Measurements from ENCODE around the gene ZNF823.
"Not testable (repeated sequence)": the region's sequence is repeated elsewhere in the genome, so short reads cannot be mapped to it uniquely, and the experiment has no call there.

The ZNF823 gene

DNA sequence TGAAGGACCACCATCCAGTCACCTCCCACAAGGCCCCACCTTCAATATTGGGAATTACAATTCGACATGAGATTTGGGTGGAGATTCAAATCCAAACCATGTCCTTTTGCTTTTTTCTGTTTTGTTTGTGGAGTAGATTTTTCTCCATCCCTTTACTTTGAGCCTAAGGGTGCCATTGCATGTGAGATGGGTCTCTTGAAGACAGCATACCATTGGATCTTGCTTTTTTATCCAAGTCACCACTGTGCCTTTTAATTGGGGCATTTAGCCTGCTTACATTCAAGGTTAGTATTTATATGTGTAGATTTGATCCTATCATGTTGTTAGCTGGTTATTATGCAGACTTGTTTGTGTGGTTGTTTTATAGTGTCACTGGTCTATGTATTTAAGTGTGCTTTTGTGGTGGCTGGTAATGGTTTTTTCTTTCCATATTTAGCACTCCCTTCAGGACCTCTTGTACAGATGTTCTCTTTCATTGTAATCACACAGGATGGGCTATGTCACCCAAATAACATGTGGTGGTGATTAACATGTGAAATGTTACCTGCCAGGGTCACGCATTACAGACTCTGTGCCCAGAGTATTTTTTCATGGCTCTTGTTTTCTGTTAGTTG, 58.0 kb downstream of the ZNF823 start:
- DNase-seq (ENCODE audit: low read depth) = no peak

DNA sequence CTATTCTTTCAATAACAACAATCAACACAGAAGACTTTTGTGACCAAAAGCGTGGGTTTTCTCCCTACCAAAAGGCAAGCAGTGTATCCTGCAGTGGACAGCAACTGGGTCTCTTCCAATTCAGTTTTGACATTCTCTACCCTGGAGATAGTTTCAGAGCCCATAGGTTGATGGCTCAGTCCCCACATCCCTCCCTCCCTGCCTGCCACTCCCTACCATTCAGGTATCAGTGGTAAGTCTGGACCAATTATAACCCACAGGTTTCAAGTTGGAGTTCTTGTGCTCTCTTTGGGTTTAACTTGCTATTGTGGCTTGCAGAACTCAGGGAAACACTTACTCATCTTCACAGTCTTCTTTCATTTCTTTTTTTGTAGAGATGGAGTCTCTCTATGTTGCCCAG, 60.2 kb downstream of the ZNF823 start:
- DNase-seq (ENCODE audit: low read depth) = no peak

DNA sequence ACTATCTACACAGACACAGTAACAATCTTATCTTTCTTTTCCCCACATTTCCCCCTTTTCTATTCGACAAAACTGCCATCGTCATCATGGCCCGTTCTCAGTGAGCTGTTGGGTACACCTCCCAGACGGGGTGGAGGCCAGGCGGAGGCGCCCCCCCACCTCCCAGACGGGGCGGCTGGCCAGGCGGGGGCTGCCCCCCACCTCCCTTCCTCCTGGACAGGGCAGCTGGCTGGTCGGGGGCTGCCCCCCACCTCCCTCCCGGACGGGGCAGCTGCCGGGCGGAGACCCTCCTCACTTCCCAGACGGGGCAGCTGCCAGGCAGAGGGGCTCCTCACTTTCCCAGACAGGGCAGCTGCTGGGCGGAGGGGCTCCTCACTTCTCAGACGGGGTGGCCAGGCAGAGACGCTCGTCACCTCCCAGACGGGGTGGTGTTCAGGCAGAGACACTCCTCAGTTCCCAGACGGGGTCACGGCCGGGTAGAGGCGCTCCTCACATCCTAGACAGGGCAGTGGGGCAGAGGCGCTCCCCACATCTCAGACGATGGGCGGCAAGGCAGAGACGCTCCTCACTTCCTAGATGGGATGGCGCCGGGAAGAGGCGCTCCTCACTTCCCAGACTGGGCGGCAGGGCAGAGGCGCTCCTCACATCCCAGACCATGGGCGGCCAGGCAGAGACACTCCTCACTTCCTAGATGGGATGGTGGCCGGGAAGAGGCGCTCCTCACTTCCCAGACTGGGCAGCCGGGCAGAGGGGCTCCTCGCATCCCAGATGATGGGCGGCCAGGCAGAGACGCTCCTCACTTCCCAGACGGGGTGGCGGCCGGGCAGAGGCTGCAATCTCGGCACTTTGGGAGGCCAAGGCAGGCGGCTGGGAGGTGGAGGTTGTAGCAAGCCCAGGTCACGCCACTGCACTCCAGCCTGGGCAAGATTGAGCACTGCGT, 61.8 kb downstream of the ZNF823 start:
- not testable (repeated sequence) for DNase-seq (ENCODE audit: low read depth)

DNA sequence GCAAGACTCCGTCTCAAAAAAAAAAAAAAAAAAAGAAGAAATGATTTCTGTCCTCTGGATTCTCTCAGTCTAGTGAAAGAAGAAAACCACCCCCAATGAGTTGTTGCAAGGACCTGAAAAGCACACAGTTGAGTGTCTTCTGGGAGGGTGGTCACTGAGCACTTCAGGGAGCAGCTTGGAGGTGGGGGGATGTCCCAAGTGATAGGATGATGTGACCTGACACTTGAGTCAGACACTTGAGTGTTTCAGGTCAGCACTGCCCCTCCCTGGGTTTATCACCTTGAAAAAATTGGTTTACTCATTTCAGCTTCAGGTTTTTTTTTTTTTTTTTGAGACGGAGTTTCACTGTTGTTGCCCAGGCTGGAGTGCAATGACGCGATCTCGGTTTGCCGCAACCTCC, 63.2 kb downstream of the ZNF823 start:
- DNase-seq (ENCODE audit: low read depth) = no peak

DNA sequence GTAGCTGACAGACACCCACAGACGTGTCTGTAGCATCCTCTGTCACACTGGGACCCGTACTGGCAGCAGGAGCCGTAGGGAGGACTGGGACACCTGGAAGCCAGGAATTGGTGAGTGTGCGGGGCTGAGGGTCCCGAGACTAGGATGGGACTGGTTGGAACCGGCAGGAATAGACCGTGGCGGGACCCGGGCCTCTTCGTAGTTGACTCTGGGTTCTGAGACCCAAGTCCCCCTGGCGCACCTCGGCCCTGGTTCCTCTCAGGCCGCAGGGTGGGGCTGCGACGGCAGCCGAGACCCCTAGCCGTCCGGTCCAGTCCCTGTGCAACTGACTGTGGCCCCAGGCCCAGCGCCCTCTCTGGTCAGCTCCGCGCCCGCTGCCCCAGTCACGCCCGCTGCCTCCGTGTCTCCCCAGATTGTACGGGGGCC, 64.7 kb downstream of the ZNF823 start:
- DNase-seq (ENCODE audit: low read depth) = no peak

DNA sequence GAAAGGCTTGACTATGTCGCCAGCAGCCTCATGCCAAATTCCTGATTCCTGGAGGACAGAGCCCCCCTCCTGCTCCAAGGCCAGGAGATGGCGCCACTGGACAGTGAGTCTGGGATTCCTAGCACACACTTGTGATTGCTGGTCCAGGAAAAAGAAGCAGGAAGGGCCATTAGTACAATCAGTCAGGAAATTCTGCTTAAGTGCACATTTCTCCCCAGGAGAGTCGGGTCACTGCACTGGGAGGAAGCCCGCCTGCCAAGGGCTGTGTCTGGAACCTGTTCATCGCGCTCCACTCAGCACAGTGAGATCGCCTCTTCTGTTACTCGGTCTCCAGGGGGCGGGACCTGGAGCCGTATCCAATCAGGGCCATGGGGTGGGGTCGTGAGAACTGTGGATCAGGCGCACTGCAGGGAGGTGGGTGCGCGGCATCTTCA, 65.1 kb downstream of the ZNF823 start:
- peak; percentile 37 for DNase-seq (ENCODE audit: low read depth)
